H1 (cell line): ENCODE measurements around the gene TEX51. TPM values are rescaled to one million over a fixed set of nuclear protein-coding genes. Genes with fewer than 3 reads are reported as not detected.

Experiments
- CTCF ChIA-PET: fragments of 300-600 bp; sonication (Branson Sonifier 250); formaldehyde crosslinking; loops from one replicate; lab custom pipeline; 2021; ENCODE audit not compliant: partially characterized antibody; lab: Charles Lee
- POLR2A ChIA-PET: fragments of 300-600 bp; sonication (Branson Sonifier 250); formaldehyde crosslinking; loops from one replicate; lab custom pipeline; 2021; ENCODE audit warnings: inconsistent platforms; ENCODE audit not compliant: partially characterized antibody; lab: Charles Lee
- DNase-seq, 2 experiments: peaks; one replicate each; pipeline versions ENCODE4 v3.0.0 to v3.0.0-alpha.2; 2010 to 2022; ENCODE audit warnings: low spot score in 2 of 2, low read depth in 1 of 2, mixed read lengths in 1 of 2
- FAIRE-seq: peaks from 2 replicates; lab custom pipeline; 2011; peaks lifted over from hg19 to GRCh38; lab: Jason Lieb, UNC
- H2AFZ ChIP-seq: 2 replicates; pipeline ENCODE4 v1.8.1; 2012; ENCODE audit warnings: low read length, inconsistent platforms
- H2AK5ac ChIP-seq: 2 replicates; pipeline ENCODE4 v1.6.1; 2013; ENCODE audit warnings: low read depth, low read length
- H2BK120ac ChIP-seq: replicated peaks from 2 replicates; pipeline ENCODE3; 2013; ENCODE audit warnings: low read depth, low read length, inconsistent platforms
- H2BK12ac ChIP-seq: 2 replicates; pipeline ENCODE4 v1.6.1; 2013; ENCODE audit warnings: low read depth, low read length
- H2BK15ac ChIP-seq: 2 replicates; pipeline ENCODE4 v1.6.1; 2013; ENCODE audit warnings: low read length
- H2BK20ac ChIP-seq: 2 replicates; pipeline ENCODE4 v1.6.1; 2013; ENCODE audit warnings: low read length
- H2BK5ac ChIP-seq: 2 replicates; pipeline ENCODE4 v1.6.1; 2013; ENCODE audit warnings: low read depth, low read length
- H3K14ac ChIP-seq: 2 replicates; pipeline ENCODE4 v1.6.1; 2013; ENCODE audit warnings: inconsistent platforms; ENCODE audit not compliant: insufficient read length
- H3K18ac ChIP-seq: 2 replicates; pipeline ENCODE4 v1.6.1; 2013; ENCODE audit warnings: low read length; ENCODE audit errors: extremely low read depth
- H3K23ac ChIP-seq: 2 replicates; pipeline ENCODE4 v1.6.1; 2013; ENCODE audit warnings: inconsistent platforms; ENCODE audit not compliant: insufficient read length
- H3K23me2 ChIP-seq: 2 replicates; pipeline ENCODE4 v1.6.1; 2013; ENCODE audit warnings: low read depth, low read length
- H3K27ac ChIP-seq: 2 replicates; pipeline ENCODE4 v1.6.1; 2011; ENCODE audit warnings: low read depth, low read length, inconsistent platforms
- H3K27me3 ChIP-seq, 4 experiments: replicated peaks in 1 of 4; 1 replicate in 1 of 4; 2 replicates in 3 of 4; pipeline versions ENCODE4 v1.6.1 to v1.8.1; 2011 to 2013; ENCODE audit warnings: low read length in 3 of 4, mild to moderate bottlenecking in 3 of 4, inconsistent platforms in 2 of 4, mixed read lengths in 2 of 4, moderate library complexity in 1 of 4; ENCODE audit not compliant: control insufficient read depth in 3 of 4, insufficient read depth in 3 of 4; ENCODE audit errors: extremely low read depth in 1 of 4
- H3K36me3 ChIP-seq, 4 experiments: 2 replicates each; pipeline versions ENCODE4 v1.6.1 to v1.8.1; 2011 to 2013; ENCODE audit warnings: mild to moderate bottlenecking in 4 of 4, low read length in 3 of 4, moderate library complexity in 2 of 4, control low read depth in 1 of 4, inconsistent platforms in 1 of 4; ENCODE audit not compliant: insufficient read depth in 4 of 4, control insufficient read depth in 2 of 4
- H3K4ac ChIP-seq: replicated peaks from 2 replicates; pipeline ENCODE3; 2013; ENCODE audit warnings: low read length, low read depth, mixed read lengths, inconsistent platforms; ENCODE audit not compliant: insufficient read length
- H3K4me1 ChIP-seq, 4 experiments: replicated peaks in 1 of 4; 1 replicate in 1 of 4; 2 replicates in 3 of 4; pipeline versions ENCODE4 v1.6.1 to v1.8.1; 2011 to 2013; ENCODE audit warnings: low read length in 3 of 4, inconsistent platforms in 2 of 4, mixed read lengths in 1 of 4; ENCODE audit not compliant: insufficient read depth in 4 of 4, control insufficient read depth in 3 of 4
- H3K4me2 ChIP-seq, 2 experiments: 2 replicates each; pipeline versions ENCODE4 v1.6.1 to v1.8.1; 2011 to 2013; ENCODE audit warnings: low read depth in 2 of 2, low read length in 2 of 2, control low read depth in 1 of 2, inconsistent platforms in 1 of 2, mild to moderate bottlenecking in 1 of 2; ENCODE audit not compliant: insufficient read depth in 1 of 2
- H3K4me3 ChIP-seq, 4 experiments: fragments of 200-600, 300-600 bp in 1 of 4; sonication (generic), shearing (Covaris generic), sonication (Bioruptor Twin) in 1 of 4; 2 replicates each; pipeline versions ENCODE4 v1.5.1 to v1.8.1; 2011 to 2016; ENCODE audit warnings: low read length in 4 of 4, low read depth in 3 of 4, control low read depth in 2 of 4, inconsistent platforms in 2 of 4, mild to moderate bottlenecking in 2 of 4, mixed read lengths in 1 of 4, moderate library complexity in 1 of 4; ENCODE audit not compliant: insufficient read depth in 2 of 4; ENCODE audit errors: extremely low read depth in 1 of 4
- H3K56ac ChIP-seq: replicated peaks from 2 replicates; pipeline ENCODE3; 2013; ENCODE audit warnings: low read depth, mild to moderate bottlenecking, mixed read lengths, low read length, inconsistent platforms; ENCODE audit not compliant: insufficient read length
- H3K79me1 ChIP-seq: 2 replicates; pipeline ENCODE4 v1.6.1; 2013; ENCODE audit warnings: low read depth, low read length, control low read depth
- H3K79me2 ChIP-seq, 2 experiments: 2 replicates each; pipeline versions ENCODE4 v1.6.1 to v1.8.1; 2012 to 2013; ENCODE audit warnings: low read length in 2 of 2, mild to moderate bottlenecking in 2 of 2, inconsistent platforms in 1 of 2; ENCODE audit not compliant: insufficient read depth in 2 of 2, control insufficient read depth in 1 of 2
- H3K9ac ChIP-seq, 4 experiments: replicated peaks in 1 of 4; 1 replicate in 1 of 4; 2 replicates in 3 of 4; pipeline versions ENCODE4 v1.6.1 to v1.8.1; 2011 to 2013; ENCODE audit warnings: low read depth in 3 of 4, low read length in 3 of 4, control low read depth in 2 of 4, mild to moderate bottlenecking in 2 of 4, moderate library complexity in 2 of 4, inconsistent platforms in 1 of 4; ENCODE audit errors: extremely low read depth in 1 of 4
- H3K9me3 ChIP-seq, 2 experiments: 2 replicates each; pipeline versions ENCODE4 v1.6.1 to v1.8.1; 2012 to 2013; ENCODE audit warnings: mild to moderate bottlenecking in 2 of 2, moderate library complexity in 2 of 2, control low read depth in 1 of 2, inconsistent platforms in 1 of 2, low read depth in 1 of 2, low read length in 1 of 2, mixed read lengths in 1 of 2; ENCODE audit not compliant: insufficient read depth in 2 of 2
- H4K20me1 ChIP-seq, 2 experiments: replicated peaks in 1 of 2; 2 replicates each; pipeline versions ENCODE3 to v1.8.1; 2011 to 2013; ENCODE audit warnings: inconsistent platforms in 2 of 2, low read length in 2 of 2, mild to moderate bottlenecking in 1 of 2; ENCODE audit not compliant: insufficient read depth in 2 of 2, control insufficient read depth in 1 of 2
- H4K5ac ChIP-seq: 2 replicates; pipeline ENCODE4 v1.6.1; 2013; ENCODE audit warnings: low read length, low read depth, mixed read lengths, inconsistent platforms; ENCODE audit not compliant: insufficient read length
- H4K8ac ChIP-seq: 2 replicates; pipeline ENCODE4 v1.8.0; 2013; ENCODE audit warnings: mild to moderate bottlenecking, moderate library complexity, low read length, inconsistent platforms; ENCODE audit not compliant: insufficient read depth; ENCODE audit errors: extremely low read depth
- H4K91ac ChIP-seq: replicated peaks from 2 replicates; pipeline ENCODE3; 2013; ENCODE audit warnings: low read length, mixed read lengths, inconsistent platforms; ENCODE audit not compliant: insufficient read length
- EP300 ChIP-seq, 2 experiments: IDR thresholded peaks; 1 replicate in 1 of 2; 2 replicates in 1 of 2; pipeline ENCODE4 v1.6.1; 2011 to 2012; ENCODE audit warnings: low read depth in 2 of 2, low read length in 2 of 2, mild to moderate bottlenecking in 2 of 2, borderline replicate concordance in 1 of 2, inconsistent platforms in 1 of 2, moderate library complexity in 1 of 2
- GTF2F1 ChIP-seq: IDR thresholded peaks from 2 replicates; pipeline ENCODE4 v1.6.1; 2012; ENCODE audit warnings: low read depth, low read length, improper control_type of control experiment, borderline replicate concordance
- KDM4A ChIP-seq: IDR thresholded peaks from one replicate; pipeline ENCODE4 v1.7.1; 2012; ENCODE audit warnings: low read depth, mild to moderate bottlenecking, moderate library complexity, low read length, inconsistent platforms; ENCODE audit not compliant: severe bottlenecking
- MAX ChIP-seq: IDR thresholded peaks from 2 replicates; pipeline ENCODE4 v1.6.1; 2012; ENCODE audit warnings: inconsistent platforms
- POLR2A ChIP-seq, 2 experiments: IDR thresholded peaks; 1 replicate in 1 of 2; 2 replicates in 1 of 2; pipeline ENCODE4 v1.6.1; 2011; ENCODE audit warnings: low read depth in 2 of 2, low read length in 2 of 2, mild to moderate bottlenecking in 2 of 2; ENCODE audit errors: control extremely low read depth in 1 of 2
- RAD21 ChIP-seq, 2 experiments: IDR thresholded peaks in 1 of 2; conservative IDR thresholded peaks in 1 of 2; 2 replicates each; pipeline ENCODE4 v1.6.1; 2011; ENCODE audit warnings: low read depth in 2 of 2, low read length in 2 of 2, improper control_type of control experiment in 1 of 2, inconsistent platforms in 1 of 2, mild to moderate bottlenecking in 1 of 2, moderate library complexity in 1 of 2
- RXRA ChIP-seq: IDR thresholded peaks from 2 replicates; pipeline ENCODE4 v1.6.1; 2011; ENCODE audit warnings: low read depth, mild to moderate bottlenecking, low read length, moderate library complexity; ENCODE audit not compliant: insufficient read depth
- TAF7 ChIP-seq: optimal IDR thresholded peaks from 2 replicates; pipeline ENCODE3; 2011; ENCODE audit warnings: low read depth, mild to moderate bottlenecking, inconsistent platforms, low read length, moderate library complexity, borderline replicate concordance
- YY1 ChIP-seq: IDR thresholded peaks from 2 replicates; pipeline ENCODE4 v1.6.1; 2011; ENCODE audit warnings: low read depth, mild to moderate bottlenecking, low read length
- ZNF274 ChIP-seq: IDR thresholded peaks from 2 replicates; pipeline ENCODE4 v1.7.0; 2012; ENCODE audit warnings: low read length, borderline replicate concordance; ENCODE audit errors: extremely low read depth
- WGBS, 2 experiments: shearing (Covaris generic) in 1 of 2; methylation state at CpG; one replicate each; pipeline versions ENCODE4 v1.1.6 to v1.1.7; 2013 to 2015; ENCODE audit warnings: low lambda C conversion rate in 2 of 2, mixed read lengths in 2 of 2, inconsistent platforms in 1 of 2, low coverage in 1 of 2, missing lambda C conversion rate in 1 of 2; ENCODE audit not compliant: insufficient replicate concordance in 2 of 2, insufficient coverage in 1 of 2, insufficient read length in 1 of 2; ENCODE audit errors: extremely low coverage in 1 of 2, missing lambda C conversion rate in 1 of 2; 5-methylcytosine and 5-hydroxymethylcytosine counted together
- polyA plus RNA-seq, 7 experiments: library from polyadenylated mRNA; depleted of rRNA in 3 of 7; stranded (reverse) in 5 of 7; unstranded in 2 of 7; fragments of >200 nt in 5 of 7; fragments of 200-250 nt in 2 of 7; gene quantifications; 1 replicate in 5 of 7; 2 replicates in 1 of 7; 4 replicates in 1 of 7; pipeline versions ENCODE4 v1.2.1 to v1.2.3, GENCODE V29; 2011 to 2013; ENCODE audit warnings: missing spikeins in 2 of 7, mixed read lengths in 2 of 7
- total RNA-seq: library from RNA; stranded (reverse); fragmentation: NEBNext Ultra II Directional; extraction: Animal tissue kit (Norgen Biotek cat#: 25700); gene quantifications from 2 replicates; pipeline ENCODE4 v1.2.1, GENCODE V29; 2021

The TEX51 gene
- total and polyA plus RNA-seq, 2 of the 8 experiments (the other 6 are each of a cell fraction or from before 2014, with no cell fraction given) = not detected

- H2BK120ac ChIP-seq = no peak overlapping the region
- no peak overlapping the region for H4K91ac ChIP-seq
- H3K4ac ChIP-seq = no peak overlapping the region
- no peak overlapping the region for H2BK15ac ChIP-seq
- no peak overlapping the region for H3K18ac ChIP-seq
- WGBS, 2 experiments = 88% methylated on average over 7 of the region's 7 CpGs; no CpG with 5 or more reads in 1 of the 2 experiments
- H3K4me1 ChIP-seq = no peaks in the 10 kb centered on the region
- H2AFZ ChIP-seq = no peak overlapping the region
- H2AK5ac ChIP-seq = no peak overlapping the region
- no peak for TF ChIP-seq EP300 (IDR thresholded peaks at IDR 0.05; ENCODE audit: borderline replicate concordance in 1 of 2, low read depth in 2 of 2, low read length in 2 of 2)
- no peak for TF ChIP-seq KDM4A
- TF ChIP-seq RAD21 (IDR thresholded peaks at IDR 0.05 in 1 of 2, conservative IDR thresholded peaks at IDR 0.05 in 1 of 2; ENCODE audit: low read depth in 2 of 2, low read length in 2 of 2) = no peak
- TF ChIP-seq TAF7 = no peak
- no peak for TF ChIP-seq MAX
- TF ChIP-seq YY1 = no peak
- TF ChIP-seq ZNF274 = no peak
- no peak for TF ChIP-seq POLR2A (IDR thresholded peaks at IDR 0.05; ENCODE audit: control extremely low read depth in 1 of 2, low read depth in 2 of 2, low read length in 2 of 2)
- TF ChIP-seq GTF2F1 = no peak
- TF ChIP-seq RXRA = no peak
- CTCF ChIA-PET = interaction anchor here (0.6 to 3.6 kb wide), 7 partner anchors 8 to 204 kb away, joined by 3 to 18 read pairs (median 5); no protein-coding TSS in a partner anchor
- H4K20me1 ChIP-seq = no peaks in the 10 kb centered on the region
- H3K79me1 ChIP-seq = no peaks in the 10 kb centered on the region
- H2BK20ac ChIP-seq = no peak overlapping the region
- H2BK5ac ChIP-seq = no peak overlapping the region
- H3K4me3 ChIP-seq = no peak overlapping the region
- H3K56ac ChIP-seq = no peak overlapping the region
- no peak overlapping the region for H3K14ac ChIP-seq
- H3K23me2 ChIP-seq = no peaks in the 10 kb centered on the region
- no peaks in the 10 kb centered on the region for H3K79me2 ChIP-seq
- no peak overlapping the region for H2BK12ac ChIP-seq
- H3K4me2 ChIP-seq = no peak overlapping the region
- H3K27me3 ChIP-seq = no peaks in the 10 kb centered on the region; a peak in 1 of 7 replicates
- no peak overlapping the region for H4K5ac ChIP-seq
- no peaks in the 10 kb centered on the region for H3K9me3 ChIP-seq
- DNase-seq (no peak), FAIRE-seq (no peak)
- H3K9ac ChIP-seq = no peak overlapping the region
- H3K23ac ChIP-seq = no peak overlapping the region
- H4K8ac ChIP-seq = no peak overlapping the region; the same call in 1 of the 2 replicates
- no peak overlapping the region for H3K27ac ChIP-seq
- POLR2A ChIA-PET = no interaction called here
- H3K36me3 ChIP-seq = no peaks in the 10 kb centered on the region
Observed at GRCh38 chr2:126849991-126850535, 48.6 kb upstream of the TEX51 start.
